H1 (cell line): ENCODE data around the gene CENPA. TPM values are rescaled to one million over a fixed set of nuclear protein-coding genes. Genes with fewer than 3 reads are reported as not detected.

ENCODE experiments used
- CBX8 ChIP-seq: fragments of 300-800, 300-1000 bp; sonication (generic); IDR thresholded peaks from 2 replicates; pipeline ENCODE4 v1.7.1; 2016; ENCODE audit warnings: low read depth, low read length, borderline replicate concordance
- CHD7 ChIP-seq: fragments of 300-600 bp; sonication (generic); IDR thresholded peaks from 2 replicates; pipeline ENCODE4 v1.7.1; 2012; ENCODE audit warnings: low read length, moderate library complexity, mild to moderate bottlenecking, inconsistent platforms; ENCODE audit not compliant: insufficient replicate concordance
- CREB1 ChIP-seq: IDR thresholded peaks from 2 replicates; pipeline ENCODE4 v1.6.1; 2012; ENCODE audit warnings: inconsistent platforms
- SIN3A ChIP-seq, 2 experiments: IDR thresholded peaks in 1 of 2; conservative IDR thresholded peaks in 1 of 2; 2 replicates each; pipeline ENCODE4 v1.6.1; 2011 to 2012; ENCODE audit warnings: low read length in 2 of 2, improper control_type of control experiment in 1 of 2, low read depth in 1 of 2, mild to moderate bottlenecking in 1 of 2
- SP4 ChIP-seq: IDR thresholded peaks from 2 replicates; pipeline ENCODE4 v1.6.1; 2012; ENCODE audit warnings: low read length, inconsistent platforms
- polyA plus RNA-seq, 7 experiments: library from polyadenylated mRNA; depleted of rRNA in 3 of 7; stranded (reverse) in 5 of 7; unstranded in 2 of 7; fragments of >200 nt in 5 of 7; fragments of 200-250 nt in 2 of 7; gene quantifications; 1 replicate in 5 of 7; 2 replicates in 1 of 7; 4 replicates in 1 of 7; pipeline versions ENCODE4 v1.2.1 to v1.2.3, GENCODE V29; 2011 to 2013; ENCODE audit warnings: missing spikeins in 2 of 7, mixed read lengths in 2 of 7
- total RNA-seq: library from RNA; stranded (reverse); fragmentation: NEBNext Ultra II Directional; extraction: Animal tissue kit (Norgen Biotek cat#: 25700); gene quantifications from 2 replicates; pipeline ENCODE4 v1.2.1, GENCODE V29; 2021

Gene CENPA
- total and polyA plus RNA-seq, 2 of the 8 experiments (the other 6 are each of a cell fraction or from before 2014, with no cell fraction given) = 19.4 to 30.9 TPM

GRCh38 chr2:26738481-26738880 lies 47.4 kb upstream of the CENPA start (continued):
- TF ChIP-seq SIN3A (conservative IDR thresholded peaks at IDR 0.05 in 1 of 2, IDR thresholded peaks at IDR 0.05 in 1 of 2; ENCODE audit: low read depth in 1 of 2, low read length in 2 of 2) (no peak), CREB1 (no peak), CBX8 (no peak), CHD7 (no peak), SP4 (no peak)
- TF ChIP-seq, all 59 proteins: peak for 0
